Body of pancreas (tissue), 4 donors: ENCODE data around the gene CDC42EP2.

ENCODE experiments used
- POLR2A ChIP-seq, 3 donors: fragments of 450-650 bp; IDR thresholded peaks; one replicate each; pipeline ENCODE4 v1.6.1; 2016; ENCODE audit warnings: antibody characterized with exemption in 3 of 3, mild to moderate bottlenecking in 2 of 3
- TF ChIP-seq, protein P1 (sequence below), 7 experiments: fragments of 450-650 bp in 4 of 7; fragments of 200-600 bp in 3 of 7; sonication (generic) in 3 of 7; IDR thresholded peaks; one replicate each; pipeline ENCODE4 v1.5.1; 2016 to 2019; ENCODE audit warnings: antibody characterized with exemption in 7 of 7

DNA sequence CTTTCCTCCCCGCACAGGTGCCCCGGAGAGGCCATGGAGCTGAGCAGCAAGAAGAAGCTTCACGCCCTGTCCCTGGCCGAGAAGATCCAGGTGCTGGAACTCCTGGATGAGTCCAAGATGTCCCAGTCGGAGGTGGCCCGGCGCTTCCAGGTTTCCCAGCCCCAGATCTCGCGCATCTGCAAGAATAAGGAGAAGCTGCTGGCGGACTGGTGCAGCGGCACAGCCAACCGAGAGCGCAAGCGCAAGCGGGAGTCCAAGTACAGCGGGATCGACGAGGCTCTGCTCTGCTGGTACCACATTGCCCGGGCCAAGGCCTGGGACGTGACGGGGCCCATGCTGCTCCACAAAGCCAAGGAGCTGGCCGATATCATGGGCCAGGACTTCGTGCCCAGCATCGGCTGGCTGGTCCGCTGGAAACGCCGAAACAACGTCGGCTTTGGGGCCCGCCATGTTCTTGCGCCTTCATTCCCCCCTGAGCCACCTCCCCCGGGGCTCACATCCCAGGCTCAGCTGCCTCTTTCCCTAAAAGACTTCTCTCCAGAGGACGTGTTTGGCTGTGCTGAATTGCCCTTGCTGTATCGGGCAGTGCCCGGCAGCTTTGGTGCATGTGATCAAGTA is 41.2 kb downstream of the CDC42EP2 start:
- TF ChIP-seq, protein P1, sequence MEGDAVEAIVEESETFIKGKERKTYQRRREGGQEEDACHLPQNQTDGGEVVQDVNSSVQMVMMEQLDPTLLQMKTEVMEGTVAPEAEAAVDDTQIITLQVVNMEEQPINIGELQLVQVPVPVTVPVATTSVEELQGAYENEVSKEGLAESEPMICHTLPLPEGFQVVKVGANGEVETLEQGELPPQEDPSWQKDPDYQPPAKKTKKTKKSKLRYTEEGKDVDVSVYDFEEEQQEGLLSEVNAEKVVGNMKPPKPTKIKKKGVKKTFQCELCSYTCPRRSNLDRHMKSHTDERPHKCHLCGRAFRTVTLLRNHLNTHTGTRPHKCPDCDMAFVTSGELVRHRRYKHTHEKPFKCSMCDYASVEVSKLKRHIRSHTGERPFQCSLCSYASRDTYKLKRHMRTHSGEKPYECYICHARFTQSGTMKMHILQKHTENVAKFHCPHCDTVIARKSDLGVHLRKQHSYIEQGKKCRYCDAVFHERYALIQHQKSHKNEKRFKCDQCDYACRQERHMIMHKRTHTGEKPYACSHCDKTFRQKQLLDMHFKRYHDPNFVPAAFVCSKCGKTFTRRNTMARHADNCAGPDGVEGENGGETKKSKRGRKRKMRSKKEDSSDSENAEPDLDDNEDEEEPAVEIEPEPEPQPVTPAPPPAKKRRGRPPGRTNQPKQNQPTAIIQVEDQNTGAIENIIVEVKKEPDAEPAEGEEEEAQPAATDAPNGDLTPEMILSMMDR (IDR thresholded peaks at IDR 0.05) = no peak
- no peak for TF ChIP-seq POLR2A (IDR thresholded peaks at IDR 0.05)
